IMR-90 (cell line): ENCODE data around the gene DDX31. TPM values are rescaled to one million over a fixed set of nuclear protein-coding genes. Genes with fewer than 3 reads are reported as not detected.

ENCODE experiments used
- ATAC-seq: fragments of 200-7000 bp; cut with Tn5 transposase; 2 replicates; pipeline ENCODE4 v1.9.1; 2020; ENCODE audit warnings: low read depth, mild to moderate bottlenecking, moderate library complexity
- BruUV-seq: library from RNA; stranded (reverse); fragments of 400-500 nt; replicated peaks from 2 replicates; lab custom pipeline; 2021; lab: Mats Ljungman, UMichigan
- CTCF ChIA-PET: fragments of 300-600 bp; formaldehyde crosslinking; extraction: SDS; loops from one replicate; lab custom pipeline; 2021; ENCODE audit warnings: antibody characterized with exemption; lab: Yijun Ruan, JAX
- POLR2A ChIA-PET: fragments of 300-600 bp; sonication (Branson Sonifier 250); formaldehyde crosslinking; loops from one replicate; lab custom pipeline; 2022; ENCODE audit warnings: antibody characterized with exemption; ENCODE audit not compliant: unreplicated experiment; lab: Charles Lee
- DNase-seq: peaks from one replicate; pipeline ENCODE4 v3.0.0; 2013
- H2AFZ ChIP-seq: replicated peaks from 2 replicates; pipeline ENCODE3; 2013; ENCODE audit warnings: low read length, mild to moderate bottlenecking; ENCODE audit not compliant: poor library complexity
- H2AK5ac ChIP-seq: 2 replicates; pipeline ENCODE4 v1.6.1; 2013; ENCODE audit warnings: low read depth, low read length, inconsistent platforms
- H2AK9ac ChIP-seq: replicated peaks from 2 replicates; pipeline ENCODE3; 2013; ENCODE audit warnings: mild to moderate bottlenecking, low read depth, low read length, moderate library complexity; ENCODE audit not compliant: poor library complexity
- H2BK120ac ChIP-seq: 2 replicates; pipeline ENCODE4 v1.6.1; 2013; ENCODE audit warnings: low read depth, low read length, inconsistent platforms
- H2BK15ac ChIP-seq: 3 replicates; pipeline ENCODE4 v1.6.1; 2013; ENCODE audit warnings: low read depth, low read length, inconsistent platforms
- H2BK20ac ChIP-seq: 2 replicates; pipeline ENCODE4 v1.6.1; 2013; ENCODE audit warnings: low read depth, mild to moderate bottlenecking, inconsistent platforms, low read length, moderate library complexity
- H2BK5ac ChIP-seq: 2 replicates; pipeline ENCODE4 v1.6.1; 2013; ENCODE audit warnings: mild to moderate bottlenecking, low read depth, low read length, inconsistent platforms; ENCODE audit not compliant: poor library complexity, severe bottlenecking
- H3K14ac ChIP-seq: replicated peaks from 2 replicates; pipeline ENCODE4 v1.6.1; 2013; ENCODE audit warnings: low read depth, low read length, inconsistent platforms
- H3K18ac ChIP-seq: 2 replicates; pipeline ENCODE4 v1.6.1; 2013; ENCODE audit warnings: low read depth, low read length, control low read depth
- H3K23ac ChIP-seq: 2 replicates; pipeline ENCODE4 v1.6.1; 2013; ENCODE audit warnings: low read depth, low read length, inconsistent platforms
- H3K27ac ChIP-seq: 2 replicates; pipeline ENCODE4 v1.5.1; 2013; ENCODE audit warnings: mild to moderate bottlenecking, control low read depth, low read length; ENCODE audit not compliant: insufficient read depth
- H3K27me3 ChIP-seq: 2 replicates; pipeline ENCODE4 v1.6.1; 2013; ENCODE audit warnings: low read length; ENCODE audit not compliant: control insufficient read depth, insufficient read depth
- H3K36me3 ChIP-seq: 2 replicates; pipeline ENCODE4 v1.6.1; 2013; ENCODE audit warnings: low read length, mixed read lengths; ENCODE audit not compliant: control insufficient read depth, insufficient read depth
- H3K4ac ChIP-seq: 2 replicates; pipeline ENCODE4 v1.6.1; 2013; ENCODE audit warnings: low read depth, low read length, inconsistent platforms
- H3K4me1 ChIP-seq: 2 replicates; pipeline ENCODE4 v1.6.1; 2013; ENCODE audit warnings: low read length, mixed read lengths; ENCODE audit not compliant: control insufficient read depth, insufficient read depth
- H3K4me2 ChIP-seq: 2 replicates; pipeline ENCODE4 v1.6.1; 2013; ENCODE audit warnings: low read depth, mild to moderate bottlenecking, control low read depth, low read length, moderate library complexity
- H3K4me3 ChIP-seq: 2 replicates; pipeline ENCODE4 v1.5.1; 2013; ENCODE audit warnings: low read depth, mild to moderate bottlenecking, control low read depth, low read length, moderate library complexity; ENCODE audit not compliant: insufficient read depth
- H3K56ac ChIP-seq: 2 replicates; pipeline ENCODE4 v1.6.1; 2013; ENCODE audit warnings: low read length, inconsistent platforms; ENCODE audit not compliant: insufficient read depth; ENCODE audit errors: extremely low read depth
- H3K79me1 ChIP-seq, 2 experiments: 2 replicates each; pipeline ENCODE4 v1.6.1; 2013; ENCODE audit warnings: low read length in 2 of 2, inconsistent platforms in 1 of 2, low read depth in 1 of 2
- H3K9ac ChIP-seq: 2 replicates; pipeline ENCODE4 v1.6.1; 2013; ENCODE audit warnings: low read depth, low read length, control low read depth
- H3K9me1 ChIP-seq: 2 replicates; pipeline ENCODE4 v1.6.1; 2013; ENCODE audit warnings: low read length, inconsistent platforms; ENCODE audit not compliant: insufficient read depth
- H3K9me3 ChIP-seq: 2 replicates; pipeline ENCODE4 v1.6.1; 2013; ENCODE audit warnings: low read length; ENCODE audit not compliant: control insufficient read depth, insufficient read depth
- H4K20me1 ChIP-seq: 2 replicates; pipeline ENCODE4 v1.6.1; 2013; ENCODE audit warnings: low read length, inconsistent platforms; ENCODE audit not compliant: insufficient read depth
- H4K5ac ChIP-seq: 2 replicates; pipeline ENCODE4 v1.6.1; 2013; ENCODE audit warnings: mild to moderate bottlenecking, low read depth, low read length, control low read depth
- H4K8ac ChIP-seq, 2 experiments: 2 replicates each; pipeline ENCODE4 v1.6.1; 2013; ENCODE audit warnings: low read depth in 2 of 2, low read length in 2 of 2, control low read depth in 1 of 2, inconsistent platforms in 1 of 2
- H4K91ac ChIP-seq: 2 replicates; pipeline ENCODE4 v1.6.1; 2013; ENCODE audit warnings: low read depth, low read length, inconsistent platforms; ENCODE audit not compliant: insufficient read depth
- BHLHE40 ChIP-seq: fragments of 150-350 bp; IDR thresholded peaks from 2 replicates; pipeline ENCODE4 v1.6.1; 2016; ENCODE audit warnings: mild to moderate bottlenecking, low read depth, low read length
- CEBPB ChIP-seq: IDR thresholded peaks from 2 replicates; pipeline ENCODE4 v1.6.1; 2012; ENCODE audit warnings: low read depth, low read length, improper control_type of control experiment
- CHD1 ChIP-seq: IDR thresholded peaks from 2 replicates; pipeline ENCODE4 v1.6.1; 2012; ENCODE audit warnings: low read depth, low read length, improper control_type of control experiment
- CTCF ChIP-seq: conservative IDR thresholded peaks from 2 replicates; pipeline ENCODE4 v1.5.1; 2012; ENCODE audit warnings: mild to moderate bottlenecking, low read depth, low read length, improper control_type of control experiment
- ELK1 ChIP-seq: fragments of 150-350 bp; IDR thresholded peaks from 2 replicates; pipeline ENCODE4 v1.6.1; 2016; ENCODE audit warnings: low read depth, mild to moderate bottlenecking, low read length, moderate library complexity, borderline replicate concordance
- FOS ChIP-seq: fragments of 150-350 bp; IDR thresholded peaks from 2 replicates; pipeline ENCODE4 v1.6.1; 2016; ENCODE audit warnings: low read depth, low read length
- MAFK ChIP-seq: IDR thresholded peaks from 2 replicates; pipeline ENCODE4 v1.6.1; 2012; ENCODE audit warnings: low read depth, low read length, improper control_type of control experiment
- MAZ ChIP-seq: IDR thresholded peaks from 2 replicates; pipeline ENCODE4 v1.6.1; 2012; ENCODE audit warnings: low read depth, mild to moderate bottlenecking, low read length, improper control_type of control experiment, moderate library complexity, borderline replicate concordance
- NFE2L2 ChIP-seq: fragments of 150-350 bp; IDR thresholded peaks from 2 replicates; pipeline ENCODE4 v1.6.1; 2016; ENCODE audit warnings: low read depth, mild to moderate bottlenecking, low read length
- POLR2A ChIP-seq: IDR thresholded peaks from 2 replicates; pipeline ENCODE4 v1.6.1; 2012; ENCODE audit warnings: mild to moderate bottlenecking, low read depth, low read length
- RFX5 ChIP-seq: IDR thresholded peaks from 2 replicates; pipeline ENCODE4 v1.8.0; 2012; ENCODE audit warnings: low read depth, mild to moderate bottlenecking, low read length, moderate library complexity
- SMC3 ChIP-seq: fragments of 150-350 bp; IDR thresholded peaks from 2 replicates; pipeline ENCODE4 v1.6.1; 2016; ENCODE audit warnings: low read depth, mild to moderate bottlenecking, antibody characterized with exemption, low read length, moderate library complexity
- USF2 ChIP-seq: fragments of 150-350 bp; IDR thresholded peaks from 2 replicates; pipeline ENCODE4 v1.6.1; 2017; ENCODE audit warnings: mild to moderate bottlenecking, antibody characterized with exemption, low read length, low read depth
- WGBS, 2 experiments: methylation state at CpG; one replicate each; pipeline versions ENCODE4 v1.1.5 to v1.1.7; 2013; ENCODE audit warnings: missing lambda C conversion rate in 2 of 2; ENCODE audit not compliant: insufficient read length in 1 of 2; ENCODE audit errors: extremely low coverage in 2 of 2; 5-methylcytosine and 5-hydroxymethylcytosine counted together
- dilution Hi-C: fragments of 300-500 bp; cut with HindIII; formaldehyde crosslinking; loops from one replicate; pipeline ENCODE4 v1.14.3; 2018; ENCODE audit warnings: low sequenced_read_pairs; ENCODE audit not compliant: unreplicated experiment
- in situ Hi-C: fragments of 300-500 bp; cut with MboI; formaldehyde crosslinking; loops from 3 replicates; pipeline ENCODE4 v1.14.3; 2019; ENCODE audit warnings: low sequenced_read_pairs, inconsistent platforms, mixed read lengths
- intact Hi-C: fragments of 100-400 bp; cut with micrococcal nuclease; formaldehyde crosslinking; loops from 2 replicates; pipeline ENCODE4 v1.10.0; 2022
- polyA plus RNA-seq, 3 experiments: library from polyadenylated mRNA; depleted of rRNA; stranded (reverse); fragments of >200 nt; gene quantifications; 2 replicates each; pipeline ENCODE4 v1.2.3, GENCODE V29; 2012; ENCODE audit warnings: low replicate concordance in 1 of 3
- total RNA-seq: library from RNA; depleted of rRNA; stranded (reverse); fragments of >200 nt; gene quantifications from 2 replicates; pipeline ENCODE4 v1.2.3, GENCODE V29; 2012

Gene DDX31
- total and polyA plus RNA-seq, 2 of the 4 experiments (the other 2 are of a cell fraction), result 10.7 to 14.0 TPM

- Histone ChIP-seq H2AK9ac (no peak overlapping the region), H4K5ac (no peak overlapping the region), H3K4ac (no peak overlapping the region), H4K8ac (no peak overlapping the region), H3K23ac (no peak overlapping the region), H3K79me1 (no peaks in the 10 kb centered on the region), H3K18ac (no peak overlapping the region), H2AK5ac (no peak overlapping the region), H3K36me3 (no peaks in the 10 kb centered on the region), H3K27me3 (peaks cover 41% of the 10 kb centered on the region), H3K4me3 (no peak overlapping the region), H2BK15ac (no peak overlapping the region), H3K4me1 (no peaks in the 10 kb centered on the region), H3K9ac (no peak overlapping the region), H2AFZ (no peak overlapping the region), H3K9me1 (no peaks in the 10 kb centered on the region), H3K4me2 (no peak overlapping the region), H3K56ac (no peak overlapping the region), H2BK20ac (no peak overlapping the region), H2BK120ac (no peak overlapping the region), H3K14ac (no peak overlapping the region), H2BK5ac (no peak overlapping the region), H3K9me3 (peaks cover 3% of the 10 kb centered on the region), H4K91ac (no peak overlapping the region), H4K20me1 (no peaks in the 10 kb centered on the region), H3K27ac (no peak overlapping the region)
- in situ Hi-C loops, result no loop called here
- BruUV-seq, result no TSS peak
- DNase-seq (no peak), ATAC-seq (no peak)
- TF ChIP-seq NFE2L2 (no peak), MAZ (no peak), SMC3 (no peak), POLR2A (no peak), CTCF (no peak), CHD1 (no peak), RFX5 (no peak), MAFK (no peak), CEBPB (no peak), BHLHE40 (no peak), FOS (no peak), USF2 (no peak), ELK1 (no peak)
- dilution Hi-C loops, result no loop called here
- intact Hi-C loops, result no loop called here
- CTCF ChIA-PET, result interaction anchor here (0.6 kb wide), 1 partner anchor 263 kb away, joined by 3 read pairs; no protein-coding TSS in a partner anchor
- 55% methylated on average over 14 of the region's 26 CpGs; no CpG with 5 or more reads in 1 of the 2 experiments for WGBS, 2 experiments
- POLR2A ChIA-PET, result no interaction called here
Observed at GRCh38 chr9:132556714-132557113, 113.1 kb downstream of the DDX31 start.
